CD1c-positive myeloid dendritic cell (primary cell): ENCODE results near the gene ENGASE.

Experiments used
- DNase-seq: peaks from one replicate; pipeline ENCODE4 v3.0.0-alpha.2; 2016; ENCODE audit errors: extremely low spot score

ENGASE gene

GRCh38 chr17:79135628-79136405, 61.2 kb downstream of the ENGASE start:
- DNase-seq: no peak
